CD4-positive, alpha-beta T cell (primary cell): ENCODE measurements around the gene GBX1. TPM values are rescaled to one million over a fixed set of nuclear protein-coding genes. Genes with fewer than 3 reads are reported as not detected.

ENCODE experiments used
- ATAC-seq: fragments of 200-7000 bp; cut with Tn5 transposase; one replicate; pipeline ENCODE4 v1.10.0; 2022; ENCODE audit warnings: mild to moderate bottlenecking; ENCODE audit not compliant: poor library complexity
- CTCF ChIA-PET: fragments of 350-600 bp; sonication (Branson Sonifier 250); formaldehyde crosslinking; loops from one replicate; lab custom pipeline; 2021; ENCODE audit warnings: antibody characterized with exemption, inconsistent platforms; lab: Charles Lee
- POLR2A ChIA-PET: fragments of 350-600 bp; sonication (Branson Sonifier 250); formaldehyde crosslinking; loops from one replicate; lab custom pipeline; 2021; ENCODE audit warnings: antibody characterized with exemption, inconsistent platforms; lab: Charles Lee
- DNase-seq, 14 experiments: peaks; one replicate each; pipeline ENCODE4 v3.0.0-alpha.2; 2013 to 2020; ENCODE audit warnings: mixed read lengths in 2 of 14
- H3K27ac ChIP-seq, 2 donors: one replicate each; pipeline versions ENCODE4 v1.5.1 to v1.7.0; 2013; ENCODE audit warnings: low read length in 2 of 2, low read depth in 1 of 2, mild to moderate bottlenecking in 1 of 2
- H3K27me3 ChIP-seq, 2 experiments: 1 replicate in 1 of 2; 2 replicates in 1 of 2; pipeline versions ENCODE4 v1.6.1 to v1.7.0; 2013; ENCODE audit warnings: low read length in 2 of 2, control low read depth in 1 of 2, mild to moderate bottlenecking in 1 of 2, moderate library complexity in 1 of 2; ENCODE audit not compliant: insufficient read depth in 2 of 2, control insufficient read depth in 1 of 2
- H3K36me3 ChIP-seq: one replicate; pipeline ENCODE4 v1.6.1; 2013; ENCODE audit warnings: low read length, control low read depth; ENCODE audit not compliant: insufficient read depth
- H3K4me1 ChIP-seq: one replicate; pipeline ENCODE4 v1.6.1; 2013; ENCODE audit warnings: low read length, control low read depth; ENCODE audit not compliant: insufficient read depth
- H3K4me3 ChIP-seq: one replicate; pipeline ENCODE4 v1.5.1; 2013; ENCODE audit warnings: mild to moderate bottlenecking, low read length, moderate library complexity
- H3K9me3 ChIP-seq, 2 experiments: 1 replicate in 1 of 2; 2 replicates in 1 of 2; pipeline versions ENCODE4 v1.6.1 to v1.7.0; 2013; ENCODE audit warnings: low read length in 2 of 2, mild to moderate bottlenecking in 2 of 2, control low read depth in 1 of 2, moderate library complexity in 1 of 2; ENCODE audit not compliant: control insufficient read depth in 1 of 2, insufficient read depth in 1 of 2
- H3K27ac Mint-ChIP-seq: one replicate; pipeline ENCODE4 v1.8.0; 2020; ENCODE audit warnings: mixed read lengths
- H3K27me3 Mint-ChIP-seq: one replicate; pipeline ENCODE4 v1.8.0; 2021; ENCODE audit warnings: mixed read lengths
- H3K36me3 Mint-ChIP-seq: one replicate; pipeline ENCODE4 v1.8.0; 2021; ENCODE audit warnings: low read depth, mixed read lengths
- H3K4me1 Mint-ChIP-seq: one replicate; pipeline ENCODE4 v1.8.0; 2021; ENCODE audit warnings: low read depth, mixed read lengths
- H3K4me3 Mint-ChIP-seq: one replicate; pipeline ENCODE4 v1.8.0; 2020; ENCODE audit warnings: mild to moderate bottlenecking, mixed read lengths
- H3K9me3 Mint-ChIP-seq: one replicate; pipeline ENCODE4 v1.8.0; 2020; ENCODE audit warnings: mixed read lengths
- intact Hi-C, 2 experiments: fragments of 100-400 bp; cut with DNase I in 1 of 2; cut with micrococcal nuclease in 1 of 2; formaldehyde crosslinking; loops; one replicate each; pipeline versions ENCODE4 v1.15.1 to v1.9.0; 2023 to 2025; cut with DNase I, micrococcal nuclease
- total RNA-seq, 174 experiments: library from RNA in 2 of 174; stranded (reverse) in 2 of 174; gene quantifications; one replicate each; pipeline ENCODE4 v1.2.3 and lab custom pipeline; 2021 to 2026
- TF ChIP-seq, protein P1 (sequence below): fragments of 200-600 bp; IDR thresholded peaks from one replicate; pipeline ENCODE4 v1.8.0; 2022; ENCODE audit warnings: antibody characterized with exemption, mild to moderate bottlenecking

GBX1 gene
- total RNA-seq, 2 experiments from 2014 or later, result not detected

DNA sequence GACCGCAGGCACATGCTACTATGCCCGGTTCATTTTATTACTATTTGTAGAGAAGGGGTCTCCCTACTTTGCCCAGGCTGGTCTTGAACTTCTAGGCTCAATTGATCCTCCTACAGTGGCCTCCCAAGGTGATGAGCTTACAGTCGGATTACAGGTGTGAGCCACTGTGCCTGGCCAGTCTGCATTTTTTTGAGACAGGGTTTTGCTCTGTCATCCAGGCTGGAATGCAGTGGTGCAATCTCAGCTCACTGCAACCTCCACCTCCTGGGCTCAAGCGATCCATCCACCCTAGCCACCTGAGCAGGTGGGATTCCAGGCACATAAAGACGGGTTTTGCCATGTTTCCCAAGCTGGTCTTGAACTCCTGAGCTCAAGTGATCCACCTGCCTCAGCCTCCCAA, 45.1 kb upstream of the GBX1 start:
- ATAC-seq, result no peak
- Histone ChIP-seq H3K4me1 (peaks cover 25% of the 10 kb centered on the region), H3K4me3 (no peak overlapping the region), H3K36me3 (peaks cover 50% of the 10 kb centered on the region), H3K27me3 (no peaks in the 10 kb centered on the region), H3K27ac (no peak overlapping the region), H3K9me3 (no peaks in the 10 kb centered on the region)
- Mint-ChIP-seq H3K27ac (no peak overlapping the region), H3K4me1 (peaks cover 11% of the 10 kb centered on the region), H3K9me3 (no peaks in the 10 kb centered on the region), H3K36me3 (peaks cover 65% of the 10 kb centered on the region), H3K4me3 (no peak overlapping the region), H3K27me3 (no peaks in the 10 kb centered on the region)
- ChIA-PET POLR2A (no interaction called here), CTCF (no interaction called here)
- no peak for DNase-seq
- TF ChIP-seq, protein P1, sequence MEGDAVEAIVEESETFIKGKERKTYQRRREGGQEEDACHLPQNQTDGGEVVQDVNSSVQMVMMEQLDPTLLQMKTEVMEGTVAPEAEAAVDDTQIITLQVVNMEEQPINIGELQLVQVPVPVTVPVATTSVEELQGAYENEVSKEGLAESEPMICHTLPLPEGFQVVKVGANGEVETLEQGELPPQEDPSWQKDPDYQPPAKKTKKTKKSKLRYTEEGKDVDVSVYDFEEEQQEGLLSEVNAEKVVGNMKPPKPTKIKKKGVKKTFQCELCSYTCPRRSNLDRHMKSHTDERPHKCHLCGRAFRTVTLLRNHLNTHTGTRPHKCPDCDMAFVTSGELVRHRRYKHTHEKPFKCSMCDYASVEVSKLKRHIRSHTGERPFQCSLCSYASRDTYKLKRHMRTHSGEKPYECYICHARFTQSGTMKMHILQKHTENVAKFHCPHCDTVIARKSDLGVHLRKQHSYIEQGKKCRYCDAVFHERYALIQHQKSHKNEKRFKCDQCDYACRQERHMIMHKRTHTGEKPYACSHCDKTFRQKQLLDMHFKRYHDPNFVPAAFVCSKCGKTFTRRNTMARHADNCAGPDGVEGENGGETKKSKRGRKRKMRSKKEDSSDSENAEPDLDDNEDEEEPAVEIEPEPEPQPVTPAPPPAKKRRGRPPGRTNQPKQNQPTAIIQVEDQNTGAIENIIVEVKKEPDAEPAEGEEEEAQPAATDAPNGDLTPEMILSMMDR, result no peak
- intact Hi-C loops, result no loop called here

- intact Hi-C loops, result no loop called here
- Histone ChIP-seq H3K9me3 (no peaks in the 10 kb centered on the region), H3K4me3 (no peak overlapping the region), H3K36me3 (peaks cover 37% of the 10 kb centered on the region), H3K27ac (no peak overlapping the region), H3K4me1 (peaks cover 38% of the 10 kb centered on the region), H3K27me3 (no peaks in the 10 kb centered on the region)
- CTCF ChIA-PET, result no interaction called here
- no peak overlapping the region for H3K4me3 Mint-ChIP-seq
- POLR2A ChIA-PET, result no interaction called here
- peaks cover 52% of the 10 kb centered on the region for H3K36me3 Mint-ChIP-seq
- H3K9me3 Mint-ChIP-seq, result no peaks in the 10 kb centered on the region
- ATAC-seq (no peak), DNase-seq (no peak)
- H3K4me1 Mint-ChIP-seq, result peaks cover 24% of the 10 kb centered on the region
- H3K27ac Mint-ChIP-seq, result no peak overlapping the region
- TF ChIP-seq, protein P1, result no peak
- H3K27me3 Mint-ChIP-seq, result no peaks in the 10 kb centered on the region
Observed at GRCh38 chr7:151211155-151211772, 43.8 kb upstream of the GBX1 start.

- TF ChIP-seq, protein P1, result no peak
- Histone ChIP-seq H3K4me3 (no peak within 1 kb of the TSS), H3K9me3 (no peaks in the 10 kb centered on the region), H3K4me1 (peaks cover 48% of the 10 kb centered on the region), H3K27me3 (no peaks in the 10 kb centered on the region), H3K36me3 (peaks cover 27% of the 10 kb centered on the region), H3K27ac (no peak within 1 kb of the TSS)
- ATAC-seq (no peak), DNase-seq (no peak)
- CTCF ChIA-PET, result no interaction called here
- no peak within 1 kb of the TSS for H3K4me3 Mint-ChIP-seq
- H3K27ac Mint-ChIP-seq, result no peak within 1 kb of the TSS
- POLR2A ChIA-PET, result no interaction called here
- H3K4me1 Mint-ChIP-seq, result peaks cover 28% of the 10 kb centered on the region
- H3K27me3 Mint-ChIP-seq, result no peaks in the 10 kb centered on the region
- H3K9me3 Mint-ChIP-seq, result no peaks in the 10 kb centered on the region
- intact Hi-C loops, result no loop called here
- H3K36me3 Mint-ChIP-seq, result peaks cover 42% of the 10 kb centered on the region
Observed at GRCh38 chr7:151210087-151210854, 42.8 kb upstream of the GBX1 start, which contains the start of gene H2BK1. H2BK1 (minus strand) TSS chr7:151210488; CDS start chr7:151210318, 170 bp downstream.
